ENCODE results near the gene TMPRSS11A. TPM values are rescaled to one million over a fixed set of nuclear protein-coding genes. Genes with fewer than 3 reads are reported as not detected.

TMPRSS11A gene
- total RNA-seq, 1 experiment from 2014 or later, result not detected

DNA sequence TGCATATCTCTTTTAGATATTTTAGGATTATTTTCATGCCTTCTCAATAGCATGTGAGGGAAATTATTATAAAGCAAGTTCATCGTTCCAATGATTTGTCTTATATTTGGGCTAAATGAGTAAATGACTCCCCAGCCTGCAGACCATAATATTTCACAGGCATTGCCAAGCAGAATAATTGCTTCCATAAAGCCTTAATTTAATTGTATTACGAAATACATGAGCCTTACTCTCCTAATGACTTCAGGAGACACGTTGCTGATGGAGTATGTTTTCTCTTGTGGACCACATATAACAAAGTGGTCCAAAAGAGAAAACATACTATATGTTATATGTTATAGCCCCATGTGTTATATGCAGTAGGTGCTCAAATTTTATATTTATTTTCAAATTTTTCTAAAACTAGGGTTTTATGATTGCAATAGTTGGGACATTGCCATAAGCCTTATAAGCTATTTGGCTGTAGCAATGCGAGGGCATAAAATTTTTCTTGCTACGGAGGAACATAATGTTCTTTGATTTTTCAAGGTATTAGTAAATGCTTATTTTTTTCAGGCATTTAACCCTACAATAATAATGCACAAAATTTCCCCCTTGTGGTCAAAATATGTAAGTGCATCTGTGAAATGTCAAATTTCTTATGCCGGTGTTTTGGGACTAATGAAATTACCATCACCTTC, 53.2 kb downstream of the TMPRSS11A start:
- ChIA-PET POLR2A (no interaction called here), CTCF (no interaction called here)
- no peaks in the 10 kb centered on the region for H3K9me3 ChIP-seq (ENCODE audit: control insufficient read depth, insufficient read depth, low read depth, low read length)
- no peak for DNase-seq (ENCODE audit: low read depth, low spot score)
- H3K36me3 ChIP-seq (ENCODE audit: control insufficient read depth, insufficient read depth, low read length), result no peaks in the 10 kb centered on the region
- H3K4me3 ChIP-seq (ENCODE audit: low read depth in 2 of 2, low read length in 2 of 2), result no peak overlapping the region
- BruUV-seq (replicated peaks), result no TSS peak
- TF ChIP-seq, protein P1, sequence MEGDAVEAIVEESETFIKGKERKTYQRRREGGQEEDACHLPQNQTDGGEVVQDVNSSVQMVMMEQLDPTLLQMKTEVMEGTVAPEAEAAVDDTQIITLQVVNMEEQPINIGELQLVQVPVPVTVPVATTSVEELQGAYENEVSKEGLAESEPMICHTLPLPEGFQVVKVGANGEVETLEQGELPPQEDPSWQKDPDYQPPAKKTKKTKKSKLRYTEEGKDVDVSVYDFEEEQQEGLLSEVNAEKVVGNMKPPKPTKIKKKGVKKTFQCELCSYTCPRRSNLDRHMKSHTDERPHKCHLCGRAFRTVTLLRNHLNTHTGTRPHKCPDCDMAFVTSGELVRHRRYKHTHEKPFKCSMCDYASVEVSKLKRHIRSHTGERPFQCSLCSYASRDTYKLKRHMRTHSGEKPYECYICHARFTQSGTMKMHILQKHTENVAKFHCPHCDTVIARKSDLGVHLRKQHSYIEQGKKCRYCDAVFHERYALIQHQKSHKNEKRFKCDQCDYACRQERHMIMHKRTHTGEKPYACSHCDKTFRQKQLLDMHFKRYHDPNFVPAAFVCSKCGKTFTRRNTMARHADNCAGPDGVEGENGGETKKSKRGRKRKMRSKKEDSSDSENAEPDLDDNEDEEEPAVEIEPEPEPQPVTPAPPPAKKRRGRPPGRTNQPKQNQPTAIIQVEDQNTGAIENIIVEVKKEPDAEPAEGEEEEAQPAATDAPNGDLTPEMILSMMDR (IDR thresholded peaks at IDR 0.05), result peak; percentile 54; the same call in 1 of the 2 replicates
- TF ChIP-seq SIN3A (IDR thresholded peaks at IDR 0.05; ENCODE audit: borderline replicate concordance, insufficient read depth, low read depth, low read length), result no peak
- TF ChIP-seq POLR2AphosphoS5 (IDR thresholded peaks at IDR 0.05; ENCODE audit: low read depth, low read length), result no peak
- H3K27me3 ChIP-seq (ENCODE audit: control insufficient read depth, insufficient read depth, low read length), result no peaks in the 10 kb centered on the region
- H3K4me1 ChIP-seq (ENCODE audit: control insufficient read depth, insufficient read depth, low read length), result no peaks in the 10 kb centered on the region
- in situ Hi-C loops (cut with HindIII; ENCODE audit: low pct_unique_long_range_greater_than_20kb, low sequenced_read_pairs) (no loop called here), intact Hi-C loops (cut with micrococcal nuclease; ENCODE audit: unreplicated experiment) (loop anchor here (5.0 kb wide), 2 partner anchors 38 to 363 kb away; partner anchors contain the start of gene CENPC)
- no peak for ATAC-seq
- H3K27ac ChIP-seq (ENCODE audit: low read length), result no peak overlapping the region

DNA sequence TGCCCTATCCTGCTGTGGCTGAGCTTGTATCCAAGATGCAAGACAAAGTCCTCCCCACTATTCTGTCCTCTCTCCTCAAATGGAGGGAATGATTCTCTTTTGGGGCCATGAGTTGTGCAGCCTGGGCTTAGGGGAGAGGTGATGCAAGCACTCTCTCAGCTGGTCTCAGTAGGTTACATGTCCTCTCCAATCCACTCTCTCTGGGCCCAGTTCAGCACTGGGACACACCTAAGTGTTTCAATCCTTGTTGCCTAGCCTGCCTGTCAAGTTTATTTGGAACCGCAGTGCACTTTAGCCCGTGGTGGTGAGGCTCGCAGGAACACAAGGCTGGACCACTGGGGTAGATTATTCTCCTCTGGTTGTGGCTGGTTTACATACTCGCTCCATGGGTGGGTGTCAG, 55.6 kb downstream of the TMPRSS11A start:
- intact Hi-C loops (cut with micrococcal nuclease; ENCODE audit: unreplicated experiment) (no loop called here), in situ Hi-C loops (cut with HindIII; ENCODE audit: low pct_unique_long_range_greater_than_20kb, low sequenced_read_pairs) (no loop called here)
- TF ChIP-seq TCF7L2 (IDR thresholded peaks at IDR 0.05; ENCODE audit: low read depth, low read length) (no peak), POLR2AphosphoS5 (IDR thresholded peaks at IDR 0.05; ENCODE audit: low read depth, low read length) (no peak), SIN3A (IDR thresholded peaks at IDR 0.05; ENCODE audit: borderline replicate concordance, insufficient read depth, low read depth, low read length) (no peak)
- TF ChIP-seq, protein P2, sequence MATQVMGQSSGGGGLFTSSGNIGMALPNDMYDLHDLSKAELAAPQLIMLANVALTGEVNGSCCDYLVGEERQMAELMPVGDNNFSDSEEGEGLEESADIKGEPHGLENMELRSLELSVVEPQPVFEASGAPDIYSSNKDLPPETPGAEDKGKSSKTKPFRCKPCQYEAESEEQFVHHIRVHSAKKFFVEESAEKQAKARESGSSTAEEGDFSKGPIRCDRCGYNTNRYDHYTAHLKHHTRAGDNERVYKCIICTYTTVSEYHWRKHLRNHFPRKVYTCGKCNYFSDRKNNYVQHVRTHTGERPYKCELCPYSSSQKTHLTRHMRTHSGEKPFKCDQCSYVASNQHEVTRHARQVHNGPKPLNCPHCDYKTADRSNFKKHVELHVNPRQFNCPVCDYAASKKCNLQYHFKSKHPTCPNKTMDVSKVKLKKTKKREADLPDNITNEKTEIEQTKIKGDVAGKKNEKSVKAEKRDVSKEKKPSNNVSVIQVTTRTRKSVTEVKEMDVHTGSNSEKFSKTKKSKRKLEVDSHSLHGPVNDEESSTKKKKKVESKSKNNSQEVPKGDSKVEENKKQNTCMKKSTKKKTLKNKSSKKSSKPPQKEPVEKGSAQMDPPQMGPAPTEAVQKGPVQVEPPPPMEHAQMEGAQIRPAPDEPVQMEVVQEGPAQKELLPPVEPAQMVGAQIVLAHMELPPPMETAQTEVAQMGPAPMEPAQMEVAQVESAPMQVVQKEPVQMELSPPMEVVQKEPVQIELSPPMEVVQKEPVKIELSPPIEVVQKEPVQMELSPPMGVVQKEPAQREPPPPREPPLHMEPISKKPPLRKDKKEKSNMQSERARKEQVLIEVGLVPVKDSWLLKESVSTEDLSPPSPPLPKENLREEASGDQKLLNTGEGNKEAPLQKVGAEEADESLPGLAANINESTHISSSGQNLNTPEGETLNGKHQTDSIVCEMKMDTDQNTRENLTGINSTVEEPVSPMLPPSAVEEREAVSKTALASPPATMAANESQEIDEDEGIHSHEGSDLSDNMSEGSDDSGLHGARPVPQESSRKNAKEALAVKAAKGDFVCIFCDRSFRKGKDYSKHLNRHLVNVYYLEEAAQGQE (IDR thresholded peaks at IDR 0.05; ENCODE audit: insufficient read depth in 1 of 2, low read depth in 2 of 2, low read length in 1 of 2), result no peak
- TF ChIP-seq, protein P1 (IDR thresholded peaks at IDR 0.05), result no peak
- ChIA-PET POLR2A (no interaction called here), CTCF (no interaction called here)
- no peaks in the 10 kb centered on the region for H3K36me3 ChIP-seq (ENCODE audit: control insufficient read depth, insufficient read depth, low read length)
- no TSS peak for BruUV-seq (replicated peaks)
- no peaks in the 10 kb centered on the region for H3K4me1 ChIP-seq (ENCODE audit: control insufficient read depth, insufficient read depth, low read length)
- no peak overlapping the region for H3K4me3 ChIP-seq (ENCODE audit: low read depth in 2 of 2, low read length in 2 of 2)
- ATAC-seq (no peak), DNase-seq (ENCODE audit: low read depth, low spot score) (no peak)
- H3K27ac ChIP-seq (ENCODE audit: low read length), result no peak overlapping the region
- no peaks in the 10 kb centered on the region for H3K9me3 ChIP-seq (ENCODE audit: control insufficient read depth, insufficient read depth, low read depth, low read length)
- H3K27me3 ChIP-seq (ENCODE audit: control insufficient read depth, insufficient read depth, low read length), result no peaks in the 10 kb centered on the region
